Femur (tissue), 1 donor: ENCODE data around the gene IGSF1.
A peak's percentile ranks its signal among the peaks of the same experiment; 100 is the strongest.
"Not testable (repeated sequence)": the region's sequence is repeated elsewhere in the genome, so short reads cannot be mapped to it uniquely, and the experiment has no call there.

ENCODE experiments used
- DNase-seq: peaks from one replicate; pipeline ENCODE4 v3.0.0-alpha.2; 2017

IGSF1 gene

GRCh38 chrX:131264665-131265064 is 24.4 kb downstream of the IGSF1 start:
- DNase-seq: no peak

DNA sequence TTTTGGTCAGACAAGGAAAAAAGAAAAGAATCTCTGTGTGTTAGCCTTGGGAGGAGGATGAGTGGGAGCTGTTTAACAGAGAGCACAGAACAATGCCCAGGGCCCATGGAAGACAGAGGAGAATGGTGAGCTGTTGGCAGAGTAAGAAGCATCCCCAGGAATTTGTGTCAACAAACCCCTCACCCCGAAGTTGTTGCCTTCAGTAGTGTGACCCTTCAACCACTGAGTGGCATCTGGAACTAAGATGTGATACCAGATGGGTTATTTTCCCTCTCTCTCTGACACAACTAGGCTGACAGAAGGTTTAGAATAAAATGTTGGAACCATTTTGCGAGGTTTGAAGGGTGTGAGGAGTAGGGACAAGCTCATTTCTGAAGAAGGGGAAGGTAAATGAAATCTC is 25.1 kb downstream of the IGSF1 start:
- DNase-seq: no peak

DNA sequence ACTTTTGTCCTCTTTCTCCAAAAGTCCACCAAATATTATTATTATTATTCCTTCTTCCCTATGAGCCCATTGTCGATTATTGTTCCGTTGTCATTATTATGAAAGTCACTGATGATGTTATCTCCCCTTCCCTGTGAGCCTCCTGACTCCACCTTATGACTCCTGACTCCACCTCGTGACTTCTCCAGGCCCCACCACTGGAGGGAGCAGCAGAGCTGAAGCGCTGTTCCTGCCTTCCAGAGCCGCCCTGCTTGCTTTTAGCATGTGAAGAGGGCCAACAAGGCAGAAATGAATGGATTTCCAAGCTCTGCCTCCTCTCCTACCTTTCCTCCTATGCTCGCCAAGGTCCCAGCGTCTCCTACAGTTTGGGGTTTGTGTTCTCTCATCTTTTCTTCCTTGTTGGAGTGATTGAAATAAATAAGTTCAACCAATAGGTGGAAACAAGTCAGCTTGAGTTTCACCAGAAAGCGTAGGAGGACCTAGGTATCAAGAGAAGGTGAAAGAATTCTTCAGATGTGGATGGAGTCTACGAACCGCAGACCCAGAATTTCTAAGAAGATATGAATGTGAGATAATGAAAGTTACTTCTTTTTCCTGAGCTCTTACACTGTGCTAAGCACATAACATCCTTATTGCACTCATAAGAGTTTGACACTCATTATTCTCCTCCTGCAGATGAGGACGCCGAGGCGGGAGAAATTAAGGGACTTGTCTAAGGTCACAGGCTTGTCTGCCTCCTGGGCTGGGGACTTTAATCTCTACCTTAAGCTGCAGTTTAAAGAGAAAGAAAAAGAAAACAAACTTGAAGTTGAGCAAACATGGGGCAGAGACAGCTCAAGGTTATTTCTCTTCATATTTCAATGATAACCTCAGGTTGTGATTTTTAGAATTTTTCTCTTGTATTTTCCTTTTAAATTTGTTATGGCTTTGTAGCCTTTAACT is 26.1 kb downstream of the IGSF1 start:
- DNase-seq: no peak

- DNase-seq: no peak
Measured at GRCh38 chrX:131262200-131262599, 26.9 kb downstream of the IGSF1 start.

DNA sequence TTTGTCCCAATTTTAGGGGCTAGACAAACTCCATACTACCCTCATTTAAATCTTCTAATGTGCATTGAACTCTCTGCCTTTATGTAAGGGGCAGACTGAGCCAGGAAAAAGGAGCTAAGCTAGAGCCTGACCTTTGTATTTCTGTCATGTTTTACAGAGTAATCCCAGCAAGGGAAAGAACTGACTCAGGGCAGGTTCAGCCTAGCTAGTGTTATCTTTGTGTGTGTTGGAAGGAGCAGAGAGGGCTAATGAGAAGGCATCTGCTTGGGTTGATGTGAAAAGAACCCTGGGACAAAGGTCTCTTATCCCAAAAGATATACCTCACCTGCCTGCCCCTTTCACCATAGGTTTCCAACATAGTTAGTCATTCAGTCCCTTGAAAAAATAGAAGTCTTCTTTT is 31.7 kb downstream of the IGSF1 start:
- no peak for DNase-seq

GRCh38 chrX:131250984-131251738 is 37.9 kb downstream of the IGSF1 start:
- DNase-seq: not testable (repeated sequence)

- DNase-seq: no peak
Measured at GRCh38 chrX:131239057-131239456, 50.0 kb downstream of the IGSF1 start.

GRCh38 chrX:131237363-131237762 is 51.7 kb downstream of the IGSF1 start:
- DNase-seq: no peak

DNA sequence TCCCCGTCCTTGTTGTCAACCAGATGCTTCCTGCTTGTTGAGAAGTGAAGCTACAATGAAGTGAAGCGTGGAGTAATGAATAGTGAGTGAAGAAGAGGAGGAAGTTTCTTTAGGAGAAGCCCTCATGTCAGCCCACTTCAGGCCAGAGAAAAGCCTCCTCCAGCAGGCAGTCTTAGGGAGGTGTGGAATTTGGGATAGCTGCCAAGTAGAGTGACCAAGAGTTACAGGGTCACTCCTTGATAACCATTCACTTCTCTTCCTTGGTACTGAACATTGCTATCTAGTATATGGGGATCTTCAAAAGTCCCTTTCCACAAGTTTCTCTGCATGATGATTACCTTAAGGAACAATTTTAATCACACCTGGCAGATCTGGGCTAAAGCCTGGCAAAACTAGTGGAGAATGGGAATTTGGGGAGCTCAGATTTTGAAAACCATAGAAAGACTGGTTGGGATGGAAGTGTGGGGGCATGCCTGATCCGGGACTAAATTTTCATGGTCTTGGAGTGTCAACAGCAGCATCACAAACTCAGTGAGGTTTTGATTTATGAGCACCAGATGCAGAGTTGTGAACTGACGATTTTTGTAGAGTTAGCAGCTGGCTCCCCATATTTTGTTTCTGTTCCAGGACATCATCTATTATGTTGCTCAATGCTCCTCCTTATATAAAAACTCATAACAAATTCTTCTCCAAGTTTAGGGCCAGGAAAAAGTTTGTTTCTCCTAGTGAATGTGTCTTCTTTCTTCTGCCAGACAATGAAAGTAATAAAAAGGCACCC is 53.1 kb downstream of the IGSF1 start:
- DNase-seq: peak; percentile 16

DNA sequence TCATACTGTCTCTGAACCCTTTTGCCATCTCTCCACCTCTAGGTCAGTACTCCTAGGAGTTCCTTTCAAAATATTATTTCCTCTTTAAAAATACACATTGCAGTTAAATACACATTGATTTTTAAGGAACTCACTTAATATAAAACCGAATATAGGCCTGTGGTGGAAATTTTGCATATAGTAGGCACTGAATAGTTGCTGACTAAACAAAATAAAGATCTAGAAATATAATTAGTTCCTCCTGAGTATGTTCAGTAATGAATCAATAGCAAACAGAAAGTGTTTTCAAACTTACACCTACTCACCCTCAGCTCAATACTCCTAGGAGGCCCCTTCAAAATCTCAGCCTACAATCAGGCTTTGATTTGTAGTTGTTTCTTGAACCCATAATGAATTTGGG is 61.5 kb downstream of the IGSF1 start:
- DNase-seq: no peak

- no peak for DNase-seq
Measured at GRCh38 chrX:131226591-131226990, 62.5 kb downstream of the IGSF1 start.

DNA sequence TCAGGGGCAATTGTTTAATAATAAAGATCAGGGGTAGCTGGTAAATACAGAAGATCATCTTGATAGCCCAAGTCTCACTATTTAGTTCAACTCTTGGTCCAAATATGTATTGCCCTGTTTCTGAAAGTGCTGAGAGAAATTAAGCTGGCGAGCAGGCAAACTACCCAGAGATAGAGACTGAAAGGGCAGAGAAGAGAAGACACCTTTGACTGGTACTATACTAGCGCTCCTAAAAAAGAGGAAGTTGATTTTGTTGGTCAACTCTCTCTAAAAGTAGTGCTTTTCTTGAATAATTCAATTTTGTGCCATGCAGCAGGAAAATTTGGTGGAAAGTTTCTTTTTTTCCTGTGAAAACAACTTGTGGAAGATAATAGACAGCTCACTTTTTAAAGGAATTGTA is 64.0 kb downstream of the IGSF1 start:
- DNase-seq: no peak
